ENCODE measurements around the gene AGRN.
"Not testable (repeated sequence)": the region's sequence is repeated elsewhere in the genome, so short reads cannot be mapped to it uniquely, and the experiment has no call there.

AGRN gene

DNA sequence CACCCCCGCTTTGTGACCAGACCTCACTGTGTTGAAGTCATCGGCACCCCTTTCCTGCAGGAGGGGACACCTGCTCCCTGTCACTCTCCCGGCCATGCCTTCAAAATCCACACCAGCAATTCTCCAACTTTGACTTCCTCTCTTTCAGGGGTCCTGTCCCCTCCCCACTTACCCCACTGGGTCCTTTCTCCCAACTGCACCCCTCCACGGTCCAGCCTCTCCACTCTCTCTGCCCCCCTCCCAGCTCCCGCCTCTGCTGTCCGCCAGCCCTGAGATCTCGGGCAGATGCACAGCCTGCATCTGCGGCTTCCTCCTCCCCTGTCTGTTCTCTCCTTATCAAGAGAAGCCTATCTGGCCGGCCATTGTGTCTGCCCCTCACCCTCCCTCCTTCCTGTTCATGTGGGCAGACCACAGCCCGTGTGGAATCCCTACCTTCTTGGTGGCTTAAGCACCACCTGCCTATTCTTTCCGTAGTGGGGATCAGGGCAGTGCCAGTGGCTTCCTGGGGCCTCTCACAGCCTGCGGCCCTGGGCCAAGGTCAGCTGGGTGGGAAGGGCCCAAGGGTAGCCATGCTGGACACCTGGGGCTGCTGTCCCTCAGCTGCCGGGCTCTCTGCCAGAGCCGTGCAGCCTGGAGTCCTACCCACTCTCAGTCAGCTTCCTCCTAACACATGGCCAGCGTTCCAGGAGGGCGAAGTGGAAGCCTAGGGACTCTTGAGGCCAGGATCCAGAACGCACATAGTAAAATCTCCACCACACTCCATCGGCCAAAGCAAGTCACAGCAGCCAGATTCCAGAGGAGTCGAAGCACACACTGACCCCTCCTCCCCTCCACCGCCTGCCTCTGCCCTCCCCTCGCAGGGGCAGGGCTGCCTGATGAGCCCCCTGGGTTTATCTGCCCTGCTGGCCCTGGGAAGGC lies 14.9 kb upstream of the AGRN start:
- Histone ChIP-seq H3K27ac (ENCODE audit: low read length) (no peak overlapping the region), H3K36me3 (ENCODE audit: control insufficient read depth in 1 of 2, insufficient read depth in 2 of 2, low read length in 2 of 2) (no peaks in the 10 kb centered on the region), H3K4me3 (ENCODE audit: low read depth in 1 of 2, low read length in 2 of 2) (no peak overlapping the region), H3K9me3 (ENCODE audit: control insufficient read depth in 1 of 2, low read length in 2 of 2) (no peaks in the 10 kb centered on the region), H3K4me1 (ENCODE audit: control insufficient read depth in 1 of 2, insufficient read depth in 2 of 2, low read length in 2 of 2) (peaks cover 0 to 29% of the 10 kb centered on the region in 2 donors), H3K27me3 (ENCODE audit: low read depth, low read length) (peaks cover 19% of the 10 kb centered on the region)

DNA sequence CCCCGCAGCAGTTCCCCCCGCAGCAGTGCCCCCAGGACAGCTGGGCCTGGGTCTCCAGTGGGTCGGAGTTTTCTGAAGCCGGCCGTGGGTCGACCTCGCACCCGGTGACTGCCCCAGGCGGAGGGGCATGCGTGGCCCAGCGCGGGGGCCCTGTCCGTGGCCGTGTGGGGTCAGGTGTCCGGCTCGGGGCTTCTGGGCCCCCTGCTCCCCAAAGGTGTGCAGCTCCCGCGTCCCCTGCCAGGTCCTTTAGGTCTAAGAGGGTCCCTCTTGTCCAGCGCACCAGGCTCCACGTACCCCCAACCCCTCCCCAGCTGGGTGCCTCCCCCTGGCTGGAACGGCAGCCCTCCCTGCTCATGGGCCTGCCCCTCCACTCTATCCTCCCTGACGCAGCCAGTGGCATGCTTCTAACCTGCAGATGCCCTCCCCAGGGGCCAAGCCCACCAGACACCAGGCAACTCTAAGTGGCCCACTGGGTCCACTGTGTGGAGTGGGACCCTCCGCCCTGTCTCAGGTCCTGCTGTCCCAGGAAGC lies 14.1 kb upstream of the AGRN start:
- H3K27me3 ChIP-seq (ENCODE audit: low read depth, low read length): peaks cover 19% of the 10 kb centered on the region
- peaks cover 0 to 26% of the 10 kb centered on the region in 2 donors for H3K4me1 ChIP-seq (ENCODE audit: control insufficient read depth in 1 of 2, insufficient read depth in 2 of 2, low read length in 2 of 2)
- no peak overlapping the region for H3K27ac ChIP-seq (ENCODE audit: low read length)
- no peaks in the 10 kb centered on the region for H3K36me3 ChIP-seq (ENCODE audit: control insufficient read depth in 1 of 2, insufficient read depth in 2 of 2, low read length in 2 of 2)
- H3K4me3 ChIP-seq (ENCODE audit: low read depth in 1 of 2, low read length in 2 of 2): no peak overlapping the region
- H3K9me3 ChIP-seq (ENCODE audit: control insufficient read depth in 1 of 2, low read length in 2 of 2): no peaks in the 10 kb centered on the region

DNA sequence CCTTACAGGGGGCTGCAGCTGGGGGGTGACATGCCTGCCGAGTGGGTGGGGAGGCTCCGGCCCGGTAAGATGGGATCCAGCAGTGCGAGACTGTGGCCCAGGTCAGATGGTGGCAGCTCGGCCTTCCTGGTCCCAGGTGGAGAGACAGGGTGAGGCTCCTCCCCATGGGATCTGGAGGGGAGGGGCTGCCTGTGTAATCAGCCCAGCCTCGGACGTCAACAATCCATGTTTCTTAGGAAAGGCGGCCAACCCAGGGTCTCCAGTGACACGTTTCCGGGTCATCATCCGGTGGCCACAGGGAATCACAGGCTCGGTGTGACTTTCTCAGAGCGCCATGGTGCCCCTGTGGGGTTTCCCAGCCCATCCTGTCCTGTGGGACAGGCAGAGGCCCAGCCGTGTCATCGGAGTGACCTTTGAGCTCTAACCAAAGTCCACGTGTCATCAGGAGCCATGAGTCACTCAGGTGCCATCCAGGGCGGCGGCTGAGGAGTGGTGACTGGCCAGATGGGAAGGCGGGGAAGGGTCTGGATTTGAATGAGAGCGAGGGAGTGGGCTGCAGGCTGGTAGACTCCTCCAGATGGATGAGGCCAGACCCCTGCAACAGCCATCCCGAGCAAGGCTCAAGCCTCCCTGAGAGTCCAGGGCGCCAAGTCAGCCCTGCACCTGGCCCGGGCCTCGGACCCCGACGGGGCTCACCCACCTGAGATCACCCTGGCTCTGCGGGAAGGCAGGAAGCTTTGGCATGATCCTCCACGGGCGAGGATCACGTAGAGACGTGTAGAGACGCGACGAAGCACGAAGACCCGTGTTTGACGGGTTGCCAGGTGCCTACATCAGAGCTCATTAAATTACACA lies 13.4 kb upstream of the AGRN start:
- no peaks in the 10 kb centered on the region for H3K36me3 ChIP-seq (ENCODE audit: control insufficient read depth in 1 of 2, insufficient read depth in 2 of 2, low read length in 2 of 2)
- peaks cover 15% of the 10 kb centered on the region for H3K27me3 ChIP-seq (ENCODE audit: low read depth, low read length)
- H3K4me1 ChIP-seq (ENCODE audit: control insufficient read depth in 1 of 2, insufficient read depth in 2 of 2, low read length in 2 of 2): peaks cover 0 to 19% of the 10 kb centered on the region in 2 donors
- no peak overlapping the region for H3K27ac ChIP-seq (ENCODE audit: low read length)
- H3K9me3 ChIP-seq (ENCODE audit: control insufficient read depth in 1 of 2, low read length in 2 of 2): no peaks in the 10 kb centered on the region
- H3K4me3 ChIP-seq (ENCODE audit: low read depth in 1 of 2, low read length in 2 of 2): no peak overlapping the region

GRCh38 chr1:1010131-1010530 lies 9.8 kb upstream of the AGRN start:
- H3K27me3 ChIP-seq (ENCODE audit: low read depth, low read length); H3K27ac ChIP-seq (ENCODE audit: low read length); H3K36me3 ChIP-seq (ENCODE audit: control insufficient read depth in 1 of 2, insufficient read depth in 2 of 2, low read length in 2 of 2); H3K4me3 ChIP-seq (ENCODE audit: low read depth in 1 of 2, low read length in 2 of 2); H3K9me3 ChIP-seq (ENCODE audit: control insufficient read depth in 1 of 2, low read length in 2 of 2): not testable (repeated sequence)
- H3K4me1 ChIP-seq (ENCODE audit: control insufficient read depth in 1 of 2, insufficient read depth in 2 of 2, low read length in 2 of 2): peaks cover 0 to 24% of the 10 kb centered on the region in 2 donors

DNA sequence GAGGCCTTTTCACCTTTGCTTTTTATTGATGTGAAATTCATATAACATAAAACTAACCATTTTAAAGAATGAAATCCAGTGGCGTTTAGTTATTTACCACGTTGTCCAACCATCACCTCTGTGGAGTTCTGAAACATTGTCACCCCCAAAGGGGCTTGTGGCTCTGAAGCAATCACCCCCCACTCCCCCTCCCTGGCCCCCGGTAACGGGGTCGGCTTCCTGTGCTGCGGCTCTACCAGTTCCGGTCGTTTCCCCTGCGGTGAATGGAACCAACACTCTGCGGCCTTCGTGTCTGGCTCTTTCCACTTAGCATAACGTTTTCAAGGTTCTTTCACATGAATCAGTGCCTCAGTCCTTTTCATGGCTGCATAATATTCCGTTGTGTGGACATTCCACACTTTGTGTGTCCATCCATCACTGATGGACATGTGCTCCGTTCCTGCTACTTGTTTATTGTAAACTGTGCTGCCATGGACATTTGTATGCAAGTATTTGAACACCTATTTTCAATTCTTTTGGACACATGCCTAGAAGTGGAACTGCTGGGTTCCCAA lies 8.4 kb upstream of the AGRN start:
- Histone ChIP-seq H3K27me3 (ENCODE audit: low read depth, low read length) (no peaks in the 10 kb centered on the region), H3K36me3 (ENCODE audit: control insufficient read depth in 1 of 2, insufficient read depth in 2 of 2, low read length in 2 of 2) (no peaks in the 10 kb centered on the region), H3K4me3 (ENCODE audit: low read depth in 1 of 2, low read length in 2 of 2) (no peak overlapping the region), H3K4me1 (ENCODE audit: control insufficient read depth in 1 of 2, insufficient read depth in 2 of 2, low read length in 2 of 2) (peaks cover 0 to 15% of the 10 kb centered on the region in 2 donors), H3K27ac (ENCODE audit: low read length) (no peak overlapping the region), H3K9me3 (ENCODE audit: control insufficient read depth in 1 of 2, low read length in 2 of 2) (no peaks in the 10 kb centered on the region)

- H3K4me1 ChIP-seq (ENCODE audit: control insufficient read depth in 1 of 2, insufficient read depth in 2 of 2, low read length in 2 of 2): peaks cover 0 to 15% of the 10 kb centered on the region in 2 donors
- H3K4me3 ChIP-seq (ENCODE audit: low read depth in 1 of 2, low read length in 2 of 2): peak overlapping the region; percentile 73 to 79
- H3K27me3 ChIP-seq (ENCODE audit: low read depth, low read length); H3K9me3 ChIP-seq (ENCODE audit: control insufficient read depth in 1 of 2, low read length in 2 of 2); H3K36me3 ChIP-seq (ENCODE audit: control insufficient read depth in 1 of 2, insufficient read depth in 2 of 2, low read length in 2 of 2): not testable (repeated sequence)
- H3K27ac ChIP-seq (ENCODE audit: low read length): peak overlapping the region; percentile 67
Measured at GRCh38 chr1:1012736-1013104, 7.2 kb upstream of the AGRN start.

DNA sequence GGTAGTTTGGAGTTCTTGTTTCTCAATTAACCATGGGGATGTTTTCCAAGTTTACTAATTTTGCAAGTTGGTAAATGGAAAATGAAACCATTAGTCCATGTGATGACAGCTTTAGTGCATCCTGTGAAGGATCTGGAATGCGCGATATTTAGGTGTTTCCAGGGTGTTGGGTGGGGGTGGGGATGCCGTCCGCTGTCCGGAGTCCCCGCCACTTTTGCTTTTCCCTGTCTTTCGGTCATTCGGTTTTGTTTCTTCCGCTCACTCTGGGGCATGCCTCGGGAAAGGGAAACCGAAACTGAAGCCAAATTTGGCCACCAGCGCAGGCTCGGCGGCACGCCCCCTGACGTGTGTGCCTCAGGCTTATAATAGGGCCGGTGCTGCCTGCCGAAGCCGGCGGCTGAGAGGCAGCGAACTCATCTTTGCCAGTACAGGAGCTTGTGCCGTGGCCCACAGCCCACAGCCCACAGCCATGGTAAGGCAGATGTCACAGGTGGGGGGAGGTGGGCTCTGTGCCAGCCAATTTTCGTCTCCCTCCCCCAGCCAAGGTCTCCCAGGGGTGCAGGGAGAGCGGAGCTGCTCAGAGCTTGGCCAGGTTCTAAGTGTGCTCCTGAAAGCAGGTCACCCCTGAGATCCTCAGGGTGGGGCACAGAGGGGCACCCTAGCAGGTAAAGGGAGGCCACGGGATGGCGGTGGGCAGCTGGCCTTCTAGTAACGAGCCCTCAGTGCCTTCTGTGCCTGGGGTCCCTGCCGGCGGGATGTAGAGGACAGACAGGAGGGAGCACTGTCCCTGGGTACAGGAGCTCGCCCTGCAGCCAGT lies 6.6 kb upstream of the AGRN start, which contains the start of gene ISG15:
Gene ISG15, plus strand, starts transcription at position 393 of the 817 bp plus-strand sequence. Its CDS starts 77 bp downstream, at position 470.
- Histone ChIP-seq H3K4me1 (ENCODE audit: control insufficient read depth in 1 of 2, insufficient read depth in 2 of 2, low read length in 2 of 2) (peaks cover 0 to 15% of the 10 kb centered on the region in 2 donors), H3K4me3 (ENCODE audit: low read depth in 1 of 2, low read length in 2 of 2) (peak within 1 kb of the TSS; percentile 73 to 79), H3K36me3 (ENCODE audit: control insufficient read depth in 1 of 2, insufficient read depth in 2 of 2, low read length in 2 of 2) (no peaks in the 10 kb centered on the region), H3K27me3 (ENCODE audit: low read depth, low read length) (no peaks in the 10 kb centered on the region), H3K27ac (ENCODE audit: low read length) (peak within 1 kb of the TSS; percentile 67), H3K9me3 (ENCODE audit: control insufficient read depth in 1 of 2, low read length in 2 of 2) (no peaks in the 10 kb centered on the region)

- peak overlapping the region; percentile 73 to 79 for H3K4me3 ChIP-seq (ENCODE audit: low read depth in 1 of 2, low read length in 2 of 2)
- H3K4me1 ChIP-seq (ENCODE audit: control insufficient read depth in 1 of 2, insufficient read depth in 2 of 2, low read length in 2 of 2): peaks cover 0 to 17% of the 10 kb centered on the region in 2 donors
Measured at GRCh38 chr1:1013922-1014648, 5.8 kb upstream of the AGRN start.

DNA sequence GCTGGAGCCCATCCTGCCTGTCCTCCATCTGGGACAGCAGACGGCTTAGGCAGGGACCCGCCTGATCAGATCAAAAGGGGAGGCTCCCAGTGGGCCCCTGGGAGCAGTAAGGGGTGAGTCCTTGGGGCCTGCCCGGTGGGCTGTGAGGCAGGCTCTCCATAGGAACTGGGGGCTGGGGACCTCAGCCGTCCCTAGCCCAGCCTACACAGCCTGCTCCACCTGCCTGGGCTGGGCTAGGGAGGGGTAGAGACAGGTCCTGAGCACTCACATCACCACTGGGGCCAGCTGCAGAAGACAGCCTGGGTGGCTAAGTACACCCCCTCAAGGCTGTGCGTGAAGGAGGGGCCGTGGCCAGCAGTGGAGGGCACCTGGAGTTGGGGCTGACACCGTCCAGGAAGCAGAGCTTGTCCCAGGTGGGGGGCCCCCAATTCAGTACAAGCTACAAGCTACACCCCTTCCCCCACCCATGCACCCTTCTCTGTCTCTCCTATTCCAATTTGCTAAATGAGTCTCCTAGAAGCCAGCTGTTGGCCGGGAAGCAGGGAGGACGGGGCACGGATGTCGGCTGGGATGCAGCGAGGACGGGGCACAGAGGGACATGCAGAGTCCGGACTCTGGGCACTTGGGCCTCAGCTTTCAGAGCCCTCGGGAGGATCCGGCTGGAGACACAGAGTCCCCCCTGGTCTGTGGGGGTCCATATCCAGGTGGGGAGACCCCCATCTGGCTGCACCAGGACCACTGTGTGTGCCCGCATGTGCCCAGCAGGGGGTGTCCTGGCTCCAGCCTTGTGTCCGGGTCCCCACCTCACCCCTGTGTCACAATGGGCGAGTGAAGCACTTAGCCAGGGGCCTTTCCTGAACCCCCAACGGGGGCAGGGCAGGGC lies 4.9 kb upstream of the AGRN start:
- H3K27me3 ChIP-seq (ENCODE audit: low read depth, low read length): no peaks in the 10 kb centered on the region
- no peaks in the 10 kb centered on the region for H3K36me3 ChIP-seq (ENCODE audit: control insufficient read depth in 1 of 2, insufficient read depth in 2 of 2, low read length in 2 of 2)
- H3K4me1 ChIP-seq (ENCODE audit: control insufficient read depth in 1 of 2, insufficient read depth in 2 of 2, low read length in 2 of 2): peaks cover 0 to 18% of the 10 kb centered on the region in 2 donors
- no peak overlapping the region for H3K4me3 ChIP-seq (ENCODE audit: low read depth in 1 of 2, low read length in 2 of 2)
- H3K9me3 ChIP-seq (ENCODE audit: control insufficient read depth in 1 of 2, low read length in 2 of 2): no peaks in the 10 kb centered on the region
- no peak overlapping the region for H3K27ac ChIP-seq (ENCODE audit: low read length)

More at GRCh38 chr1:1013922-1014648, 5.8 kb upstream of the AGRN start:
- Histone ChIP-seq H3K36me3 (ENCODE audit: control insufficient read depth in 1 of 2, insufficient read depth in 2 of 2, low read length in 2 of 2) (no peaks in the 10 kb centered on the region), H3K27ac (ENCODE audit: low read length) (peak overlapping the region; percentile 67), H3K27me3 (ENCODE audit: low read depth, low read length) (no peaks in the 10 kb centered on the region), H3K9me3 (ENCODE audit: control insufficient read depth in 1 of 2, low read length in 2 of 2) (no peaks in the 10 kb centered on the region)
